ENCODE measurements around the gene GALNT10. TPM values are rescaled to one million over a fixed set of nuclear protein-coding genes. Genes with fewer than 3 reads are reported as not detected.

Gene GALNT10
- total and polyA plus RNA-seq, 2 experiments from 2014 or later: 43.0 to 45.9 TPM

DNA sequence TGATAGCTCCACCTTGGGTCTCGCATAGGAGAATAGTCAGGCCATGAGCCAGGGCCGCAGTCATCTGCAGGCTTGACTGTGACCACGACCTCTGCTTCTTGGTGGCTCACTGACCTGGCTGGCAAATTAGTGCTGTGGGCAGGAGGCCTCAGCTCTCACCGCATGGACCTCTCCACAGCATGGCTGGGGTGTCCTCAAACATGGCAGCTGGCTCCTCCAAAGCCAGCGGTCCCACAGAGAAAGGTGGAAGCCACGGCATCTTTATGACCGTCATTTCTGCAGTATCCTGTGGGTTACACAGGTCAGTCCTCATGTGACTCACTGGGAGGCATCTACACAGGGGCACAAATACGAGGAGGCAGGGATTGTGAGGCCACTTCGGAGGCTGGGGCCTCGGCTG lies 212.1 kb downstream of the GALNT10 start:
- H3K36me3 ChIP-seq (replicated peaks; ENCODE audit: insufficient read depth, low read depth): no peaks in the 10 kb centered on the region
- H3K27me3 ChIP-seq: no peaks in the 10 kb centered on the region
- H3K4me1 ChIP-seq (ENCODE audit: insufficient read depth): peaks cover 17% of the 10 kb centered on the region
- no peak overlapping the region for H3K4me3 ChIP-seq
- WGBS (ENCODE audit: low lambda C conversion rate, missing lambda C conversion rate): 95% methylated on average over 10 of the region's 10 CpGs
- H3K79me2 ChIP-seq: no peaks in the 10 kb centered on the region
- DNase-seq (ENCODE audit: low spot score): no peak
- no peak overlapping the region for H3K4me2 ChIP-seq
- no peaks in the 10 kb centered on the region for H4K20me1 ChIP-seq (ENCODE audit: insufficient read depth, poor library complexity, severe bottlenecking)
- TF ChIP-seq EZH2phosphoT487 (IDR thresholded peaks at IDR 0.05; ENCODE audit: low read depth, severe bottlenecking, unreplicated experiment): no peak
- no peak overlapping the region for H2AFZ ChIP-seq
- H3K9me3 ChIP-seq (ENCODE audit: low read depth): no peaks in the 10 kb centered on the region
- no peak overlapping the region for H3K27ac ChIP-seq
- H3K9me2 ChIP-seq (replicated peaks; ENCODE audit: insufficient read depth): no peaks in the 10 kb centered on the region

DNA sequence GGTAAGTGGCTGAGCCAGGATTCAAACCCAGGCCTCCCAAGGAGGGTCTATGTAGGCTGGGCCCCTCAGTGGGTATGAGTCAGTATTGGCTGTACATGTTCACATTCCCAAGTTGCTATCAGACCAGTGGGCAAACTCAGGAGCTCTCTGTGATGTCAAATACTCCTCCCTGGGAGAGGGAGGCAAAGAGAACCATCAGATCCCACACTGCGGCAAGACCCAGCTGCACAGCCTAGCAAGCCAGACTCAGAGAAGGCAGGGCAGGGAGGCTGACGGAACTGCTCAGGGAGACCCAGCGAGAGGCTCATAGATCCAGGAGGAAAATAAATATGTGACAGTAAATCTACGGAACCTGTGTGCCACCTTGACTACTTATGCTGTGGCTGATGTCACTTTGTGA lies 212.7 kb downstream of the GALNT10 start:
- Histone ChIP-seq H2AFZ (no peak overlapping the region), H3K36me3 (replicated peaks; ENCODE audit: insufficient read depth, low read depth) (no peaks in the 10 kb centered on the region), H3K4me3 (no peak overlapping the region), H3K4me2 (no peak overlapping the region), H3K4me1 (ENCODE audit: insufficient read depth) (peaks cover 17% of the 10 kb centered on the region), H4K20me1 (ENCODE audit: insufficient read depth, poor library complexity, severe bottlenecking) (no peaks in the 10 kb centered on the region), H3K27me3 (no peaks in the 10 kb centered on the region), H3K79me2 (no peaks in the 10 kb centered on the region), H3K9me2 (replicated peaks; ENCODE audit: insufficient read depth) (no peaks in the 10 kb centered on the region), H3K9me3 (ENCODE audit: low read depth) (no peaks in the 10 kb centered on the region), H3K27ac (no peak overlapping the region)
- DNase-seq (ENCODE audit: low spot score): no peak
- WGBS (ENCODE audit: low lambda C conversion rate, missing lambda C conversion rate): 100% methylated on average over 4 of the region's 4 CpGs
- TF ChIP-seq EZH2 (IDR thresholded peaks at IDR 0.05; ENCODE audit: borderline replicate concordance) (no peak), EZH2phosphoT487 (IDR thresholded peaks at IDR 0.05; ENCODE audit: low read depth, severe bottlenecking, unreplicated experiment) (no peak), CTCF (IDR thresholded peaks at IDR 0.05; ENCODE audit: poor library complexity) (no peak)

DNA sequence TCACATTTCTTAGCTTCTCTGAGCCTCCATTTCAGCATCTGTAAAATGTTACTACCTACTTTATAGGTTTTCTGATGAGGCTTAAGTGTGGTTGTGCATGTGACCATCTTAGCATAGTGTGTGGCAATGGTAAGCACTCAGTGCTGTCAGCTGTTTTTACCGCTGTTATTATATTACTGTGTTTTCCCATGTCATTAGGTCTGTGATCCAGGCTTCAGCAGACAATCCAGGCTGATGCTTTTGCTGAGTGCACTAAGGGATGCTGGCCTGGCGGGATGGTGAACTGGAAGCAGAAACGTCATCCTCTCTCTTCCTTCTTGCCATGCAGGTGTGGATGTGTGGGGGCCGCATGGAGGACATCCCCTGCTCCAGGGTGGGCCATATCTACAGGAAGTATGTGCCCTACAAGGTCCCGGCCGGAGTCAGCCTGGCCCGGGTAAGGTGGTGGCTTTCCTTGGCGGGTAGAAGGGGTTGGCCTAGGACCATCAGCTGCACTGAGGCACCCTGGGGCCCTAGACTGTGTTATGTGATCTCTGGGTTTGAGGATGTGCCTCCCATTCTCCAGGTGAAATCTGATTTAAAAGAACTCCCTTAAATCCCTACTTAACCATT lies 213.3 kb downstream of the GALNT10 start:
- Histone ChIP-seq H4K20me1 (ENCODE audit: insufficient read depth, poor library complexity, severe bottlenecking) (no peaks in the 10 kb centered on the region), H3K36me3 (replicated peaks; ENCODE audit: insufficient read depth, low read depth) (no peaks in the 10 kb centered on the region), H3K79me2 (no peaks in the 10 kb centered on the region), H3K4me3 (no peak overlapping the region), H3K9me3 (ENCODE audit: low read depth) (no peaks in the 10 kb centered on the region), H2AFZ (no peak overlapping the region), H3K9me2 (replicated peaks; ENCODE audit: insufficient read depth) (no peaks in the 10 kb centered on the region), H3K27me3 (no peaks in the 10 kb centered on the region), H3K4me2 (no peak overlapping the region), H3K27ac (no peak overlapping the region), H3K4me1 (ENCODE audit: insufficient read depth) (peaks cover 17% of the 10 kb centered on the region)
- no peak for TF ChIP-seq EZH2 (IDR thresholded peaks at IDR 0.05; ENCODE audit: borderline replicate concordance)
- TF ChIP-seq CTCF (IDR thresholded peaks at IDR 0.05; ENCODE audit: poor library complexity): no peak
- TF ChIP-seq EZH2phosphoT487 (IDR thresholded peaks at IDR 0.05; ENCODE audit: low read depth, severe bottlenecking, unreplicated experiment): no peak
- no peak for DNase-seq (ENCODE audit: low spot score)
- WGBS (ENCODE audit: low lambda C conversion rate, missing lambda C conversion rate): 76% methylated on average over 8 of the region's 8 CpGs

DNA sequence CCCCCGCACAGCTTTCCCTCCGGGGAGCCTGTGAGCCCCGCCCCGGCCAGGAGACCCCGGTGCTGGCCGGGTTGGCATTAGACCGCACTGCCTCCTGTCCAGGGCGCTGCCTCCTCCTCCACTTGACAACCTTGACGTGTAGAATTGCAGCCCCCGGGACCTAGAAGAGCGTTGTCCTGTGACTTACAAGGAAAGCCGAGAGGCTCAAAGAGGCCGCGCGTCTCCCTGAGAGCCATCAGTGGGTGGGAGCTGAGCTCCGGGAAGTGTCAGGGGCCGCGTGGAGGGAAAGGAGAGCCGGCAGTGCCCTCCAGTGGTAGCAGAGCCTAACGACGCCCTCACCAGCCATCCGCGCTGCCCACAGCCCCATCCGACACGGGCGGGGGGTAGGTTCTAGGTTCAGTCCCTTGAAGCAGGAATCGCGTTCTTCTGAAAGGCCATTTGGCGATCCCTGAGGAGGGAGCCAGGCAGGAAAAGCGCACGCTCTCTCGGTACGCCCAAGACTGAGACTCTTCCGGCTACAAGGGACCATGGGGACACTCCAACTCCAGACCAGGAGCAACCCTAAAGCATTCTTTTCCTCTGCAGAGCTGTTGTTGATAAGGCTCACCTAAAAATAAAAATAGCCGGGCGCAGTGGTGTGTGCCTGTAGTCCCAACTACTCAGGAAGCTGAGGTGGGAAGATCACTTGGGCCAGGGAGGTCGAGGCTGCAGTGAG lies 214.7 kb downstream of the GALNT10 start:
- TF ChIP-seq EZH2phosphoT487 (IDR thresholded peaks at IDR 0.05; ENCODE audit: low read depth, severe bottlenecking, unreplicated experiment) (no peak), EZH2 (IDR thresholded peaks at IDR 0.05; ENCODE audit: borderline replicate concordance) (no peak), CTCF (IDR thresholded peaks at IDR 0.05; ENCODE audit: poor library complexity) (peak; percentile 95)
- no peak overlapping the region for H3K27ac ChIP-seq
- H3K4me1 ChIP-seq (ENCODE audit: insufficient read depth): peaks cover 17% of the 10 kb centered on the region
- H3K27me3 ChIP-seq: no peaks in the 10 kb centered on the region
- H3K4me2 ChIP-seq: peak overlapping the region; percentile 90
- H3K36me3 ChIP-seq (replicated peaks; ENCODE audit: insufficient read depth, low read depth): no peaks in the 10 kb centered on the region
- no peaks in the 10 kb centered on the region for H3K9me2 ChIP-seq (replicated peaks; ENCODE audit: insufficient read depth)
- 13% methylated on average over 37 of the region's 37 CpGs for WGBS (ENCODE audit: low lambda C conversion rate, missing lambda C conversion rate)
- peak; percentile 93 for DNase-seq (ENCODE audit: low spot score)
- H3K4me3 ChIP-seq: peak overlapping the region; percentile 48
- peak overlapping the region; percentile 69 for H2AFZ ChIP-seq
- H4K20me1 ChIP-seq (ENCODE audit: insufficient read depth, poor library complexity, severe bottlenecking): no peaks in the 10 kb centered on the region
- H3K9me3 ChIP-seq (ENCODE audit: low read depth): no peaks in the 10 kb centered on the region
- H3K79me2 ChIP-seq: no peaks in the 10 kb centered on the region
